Endothelial cell of hepatic sinusoid (primary cell): Measurements from ENCODE around the gene SLAIN2.

Experiments used
- in situ Hi-C: cut with HindIII; loops from 2 replicates; pipeline ENCODE4 v1.10.0; 2017; ENCODE audit warnings: low sequenced_read_pairs

The SLAIN2 gene

DNA sequence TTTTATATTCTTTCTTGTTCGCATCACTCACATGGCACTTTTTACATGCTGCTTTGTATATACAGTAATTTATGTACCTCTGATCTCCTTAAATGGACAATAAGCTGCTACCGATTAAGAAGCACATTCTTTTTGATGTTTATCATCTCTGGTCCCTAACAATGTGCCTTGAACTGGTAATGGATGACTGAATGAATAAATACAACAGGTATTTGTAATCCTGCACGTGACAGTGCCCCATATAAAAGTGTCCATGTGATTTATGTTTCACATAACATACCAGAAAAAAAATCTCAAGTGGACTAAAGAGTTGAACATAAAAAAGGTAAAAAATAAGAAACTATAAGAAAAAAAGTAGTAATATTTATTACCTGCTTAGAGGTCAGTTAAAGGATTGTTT is 7.7 kb upstream of the SLAIN2 start:
- in situ Hi-C loops: no loop called here

DNA sequence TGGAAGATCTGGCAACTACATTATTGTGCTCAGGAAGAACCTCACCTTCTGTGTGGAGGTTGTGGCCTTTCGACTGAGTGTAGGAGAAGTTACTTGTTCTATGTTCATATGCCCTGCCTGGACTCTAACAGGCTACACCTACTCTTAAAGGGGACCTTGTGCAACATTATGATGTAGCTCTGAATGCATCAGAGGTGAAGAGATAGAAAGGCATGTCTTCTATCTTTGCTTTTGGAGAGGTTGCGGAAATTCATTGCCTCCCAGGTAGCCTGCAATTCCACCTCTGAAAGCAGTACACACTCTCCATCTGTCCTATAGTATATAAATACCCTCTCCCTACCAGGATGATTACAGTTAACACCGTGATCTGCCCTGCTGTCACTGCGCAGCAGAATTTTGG is 7.1 kb upstream of the SLAIN2 start:
- in situ Hi-C loops: no loop called here

DNA sequence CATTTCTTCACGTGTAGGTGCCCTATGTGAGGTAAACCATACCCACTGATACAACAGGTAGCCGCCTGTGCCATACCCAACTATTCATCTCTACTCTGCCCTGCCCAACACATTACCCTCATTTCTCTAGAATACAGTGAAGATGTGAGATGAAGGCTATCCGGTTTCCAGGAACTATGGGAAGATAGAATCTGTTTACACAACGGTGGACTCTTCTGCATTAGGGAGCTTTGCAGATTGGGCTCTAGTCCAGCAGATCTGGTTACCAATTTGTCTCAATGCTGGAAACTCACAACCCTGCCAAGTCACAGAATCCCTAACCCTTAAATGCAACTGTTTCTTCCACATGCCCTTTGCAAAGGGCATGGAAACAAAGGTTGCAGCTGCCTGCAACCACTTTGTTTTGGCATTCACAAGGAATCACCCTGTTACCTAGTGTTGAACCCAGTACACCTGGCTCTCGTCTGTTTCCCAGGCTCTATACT is 6.4 kb upstream of the SLAIN2 start:
- in situ Hi-C loops: no loop called here

DNA sequence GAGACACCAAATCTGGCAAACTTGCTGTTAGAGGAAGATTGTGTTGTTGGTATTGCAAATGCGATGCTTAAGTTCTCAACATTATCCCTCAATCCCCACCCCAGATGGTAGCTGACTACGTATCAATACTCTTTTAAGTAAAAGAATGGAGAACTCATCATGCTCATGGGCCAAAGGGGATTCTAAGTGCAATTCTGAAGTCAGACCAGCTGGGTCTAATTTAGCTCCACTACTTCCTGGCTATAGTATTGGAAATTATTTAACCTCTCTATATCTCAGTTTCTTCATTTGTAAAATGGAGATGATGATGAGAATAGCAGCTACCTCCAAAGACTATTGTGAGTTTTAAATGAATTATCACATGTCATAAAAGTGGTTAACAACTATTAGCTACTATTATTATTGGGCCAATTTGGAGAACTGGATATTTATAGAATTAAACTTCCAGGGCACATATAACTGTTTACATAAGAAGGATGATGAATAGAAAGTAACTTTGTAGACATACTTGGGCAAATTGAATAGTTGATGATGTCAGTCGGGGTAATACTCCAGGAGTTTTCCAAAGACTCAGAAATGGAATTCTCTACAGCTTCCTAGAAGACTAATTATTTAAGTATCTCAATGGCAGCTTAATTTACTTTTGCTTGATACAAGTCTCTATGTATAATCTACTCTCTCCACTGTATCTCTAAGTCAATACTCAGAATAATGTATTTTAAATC is 5.0 kb upstream of the SLAIN2 start:
- in situ Hi-C loops: no loop called here

- in situ Hi-C loops: no loop called here
Observed at GRCh38 chr4:48337731-48338130, 3.6 kb upstream of the SLAIN2 start.

- in situ Hi-C loops: no loop called here
Observed at GRCh38 chr4:48339642-48340041, 1.7 kb upstream of the SLAIN2 start.

DNA sequence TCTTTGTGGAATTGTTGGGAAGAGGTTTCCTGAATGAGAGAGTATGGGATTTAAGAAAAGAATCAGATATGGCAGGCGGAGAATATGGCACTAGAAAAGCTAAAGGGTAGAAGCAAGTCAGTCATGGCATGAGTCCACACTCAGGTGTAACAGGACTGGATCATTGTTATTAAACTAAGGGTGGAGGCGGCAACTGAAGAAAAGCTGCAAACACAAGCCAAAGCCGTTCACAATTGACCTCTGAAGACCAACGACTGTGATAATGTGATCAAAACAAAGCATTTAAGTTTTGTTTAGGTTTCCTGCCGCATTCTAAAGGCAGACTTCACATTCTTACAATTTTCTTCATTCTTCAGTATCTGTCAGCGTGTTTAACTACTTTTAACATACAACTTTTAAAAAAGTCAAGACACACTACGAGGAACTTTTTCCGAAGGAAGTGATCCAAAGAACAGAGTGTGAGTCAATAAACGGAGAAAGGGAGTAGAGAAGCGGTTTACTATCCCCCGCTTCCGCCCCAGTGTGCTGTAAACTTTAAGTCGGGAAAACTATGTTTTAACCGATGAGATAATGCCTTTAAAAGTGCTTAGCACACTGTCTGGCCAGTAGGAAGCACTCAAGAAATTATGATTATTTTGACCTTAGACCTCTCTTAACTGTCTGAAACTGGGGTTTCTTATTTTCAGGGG is 909 bp upstream of the SLAIN2 start:
- in situ Hi-C loops: no loop called here

GRCh38 chr4:48341776-48342605 is 662 bp downstream of the SLAIN2 start:
- in situ Hi-C loops: no loop called here

DNA sequence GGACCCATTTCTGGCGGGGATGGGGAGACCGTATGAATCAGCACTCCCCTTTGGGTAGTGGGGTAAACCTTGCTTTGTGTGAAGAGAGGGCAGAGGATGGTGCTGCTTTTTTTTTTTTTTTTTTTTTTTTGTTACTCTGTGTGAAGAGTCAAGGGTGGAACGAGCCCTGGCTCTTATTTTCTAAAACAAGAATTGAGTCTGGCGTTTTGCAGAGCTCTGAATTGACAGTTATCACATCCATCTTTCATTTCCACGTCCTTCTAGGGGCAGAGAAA is 1.2 kb downstream of the SLAIN2 start:
- in situ Hi-C loops: no loop called here

DNA sequence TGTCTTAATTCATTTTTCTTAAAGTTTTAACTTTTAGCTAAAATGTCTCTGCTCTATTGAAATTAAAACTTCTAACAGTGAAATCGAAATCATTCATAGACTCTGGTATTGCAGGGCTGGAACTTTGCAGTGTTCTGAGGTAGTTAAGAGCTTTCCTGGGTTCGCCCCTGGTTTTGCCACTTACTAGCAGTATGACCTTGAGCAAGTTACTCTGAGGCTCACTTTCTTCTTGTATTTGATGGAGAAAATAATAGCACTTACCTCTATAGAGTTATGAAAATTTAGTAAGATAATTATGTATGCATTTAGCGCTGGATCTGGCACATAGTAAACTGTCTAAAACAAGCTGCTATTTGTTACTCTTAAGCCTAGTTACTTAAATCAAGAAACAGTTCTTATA is 1.7 kb downstream of the SLAIN2 start:
- in situ Hi-C loops: no loop called here

- in situ Hi-C loops: no loop called here
Observed at GRCh38 chr4:48343551-48343950, 2.2 kb downstream of the SLAIN2 start.

DNA sequence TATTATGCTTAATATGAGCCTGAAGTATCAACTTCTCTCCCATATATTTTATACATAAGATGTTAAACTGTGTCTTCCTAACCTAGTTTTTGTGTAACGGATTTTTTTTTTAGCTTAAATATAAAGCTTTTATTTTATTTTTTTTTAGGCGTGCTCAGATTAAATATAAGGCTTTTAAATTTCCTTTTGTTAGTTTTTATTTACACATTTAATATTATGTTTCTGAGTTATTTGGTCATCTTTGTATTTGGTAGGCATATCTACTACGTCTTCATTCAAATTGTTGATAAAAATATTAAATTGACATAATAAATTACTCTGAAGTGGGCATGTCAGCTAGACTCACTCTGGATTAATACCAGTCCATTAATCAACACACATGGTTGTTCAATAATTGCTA is 4.2 kb downstream of the SLAIN2 start:
- in situ Hi-C loops: no loop called here

GRCh38 chr4:48346594-48346993 is 5.3 kb downstream of the SLAIN2 start:
- in situ Hi-C loops: no loop called here

GRCh38 chr4:48347282-48347921 is 6.1 kb downstream of the SLAIN2 start:
- in situ Hi-C loops: no loop called here

DNA sequence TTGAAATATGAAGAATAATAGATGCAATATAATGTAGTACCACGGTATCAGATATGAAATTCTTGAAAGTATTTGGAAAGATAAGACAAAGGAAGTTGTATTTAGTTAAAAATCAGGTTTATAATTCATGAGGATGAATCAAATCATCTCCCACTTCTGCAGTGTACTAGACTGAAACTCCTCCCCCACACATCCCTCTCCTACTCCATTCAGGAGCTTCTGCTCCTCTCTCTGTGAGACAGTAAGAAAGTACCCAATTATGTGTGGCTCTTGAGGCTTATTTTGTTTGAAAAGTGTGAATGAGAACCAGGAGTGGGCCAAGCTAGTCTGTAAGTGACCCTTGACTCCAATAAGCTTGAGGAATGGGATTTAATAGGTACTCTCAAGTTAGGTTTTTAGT is 9.5 kb downstream of the SLAIN2 start:
- in situ Hi-C loops: loop anchor here (5.0 kb wide), 1 partner anchor 36 kb away; no protein-coding TSS in a partner anchor

DNA sequence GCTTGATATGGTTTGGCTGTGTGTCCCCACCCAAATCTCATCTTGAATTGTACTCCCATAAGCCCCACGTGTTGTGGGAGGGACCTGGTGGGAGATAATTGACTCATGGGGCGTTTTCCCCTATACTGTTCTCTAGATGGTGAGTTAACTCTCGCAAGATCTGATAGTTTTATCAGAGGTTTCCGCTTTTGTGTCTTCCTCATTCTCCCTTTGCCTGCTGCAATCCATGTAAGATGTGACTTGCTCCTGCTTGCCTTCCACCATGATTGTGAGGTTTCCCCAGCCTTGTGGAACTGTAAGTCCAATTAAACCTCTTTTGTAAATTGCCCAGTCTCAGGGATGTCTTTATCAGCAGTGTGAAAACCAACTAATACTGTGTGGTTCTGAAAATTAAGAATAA is 11.5 kb downstream of the SLAIN2 start:
- in situ Hi-C loops: loop anchor here (5.0 kb wide), 1 partner anchor 35 kb away; no protein-coding TSS in a partner anchor

DNA sequence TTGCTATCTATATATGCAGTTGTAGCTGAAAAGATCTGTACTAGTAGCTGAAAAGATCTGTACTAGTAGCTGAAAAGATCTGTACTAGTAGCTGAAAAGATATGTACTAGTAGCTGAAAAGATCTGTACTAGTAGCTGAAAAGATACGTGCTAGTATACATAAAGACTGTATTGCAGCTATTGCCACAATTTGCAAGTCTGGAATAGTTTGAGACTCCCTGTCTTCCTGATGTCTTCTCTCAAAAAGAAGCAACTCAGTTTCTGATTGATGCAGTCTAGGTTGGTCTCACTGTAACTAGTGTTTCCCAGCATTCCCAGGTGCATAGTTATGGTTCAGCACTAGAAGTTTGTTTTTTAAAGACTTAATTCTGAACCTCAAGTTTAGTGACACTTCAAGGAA is 15.0 kb downstream of the SLAIN2 start:
- in situ Hi-C loops: no loop called here

GRCh38 chr4:48360285-48361011 is 19.1 kb downstream of the SLAIN2 start:
- in situ Hi-C loops: no loop called here

GRCh38 chr4:48361012-48361400 is 19.7 kb downstream of the SLAIN2 start:
- in situ Hi-C loops: no loop called here

DNA sequence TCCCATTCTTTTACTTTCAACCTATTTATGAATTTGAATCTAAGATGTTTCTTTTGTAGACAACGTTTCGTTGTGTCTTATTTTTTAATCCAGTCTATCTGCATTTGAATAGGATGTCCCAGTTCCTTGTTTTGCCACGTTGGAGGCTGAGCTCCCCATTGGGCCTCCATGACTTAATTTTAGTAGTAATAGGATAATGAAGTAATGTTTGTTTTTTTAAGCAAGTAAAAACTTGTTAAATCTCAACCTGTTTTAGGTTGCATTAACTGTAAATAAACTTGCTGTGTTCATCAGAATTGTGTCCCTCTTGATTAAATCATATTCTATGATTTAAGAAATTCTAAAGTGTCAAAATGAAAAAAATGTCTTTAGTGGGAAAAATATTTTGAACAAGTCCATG is 25.3 kb downstream of the SLAIN2 start:
- in situ Hi-C loops: no loop called here

DNA sequence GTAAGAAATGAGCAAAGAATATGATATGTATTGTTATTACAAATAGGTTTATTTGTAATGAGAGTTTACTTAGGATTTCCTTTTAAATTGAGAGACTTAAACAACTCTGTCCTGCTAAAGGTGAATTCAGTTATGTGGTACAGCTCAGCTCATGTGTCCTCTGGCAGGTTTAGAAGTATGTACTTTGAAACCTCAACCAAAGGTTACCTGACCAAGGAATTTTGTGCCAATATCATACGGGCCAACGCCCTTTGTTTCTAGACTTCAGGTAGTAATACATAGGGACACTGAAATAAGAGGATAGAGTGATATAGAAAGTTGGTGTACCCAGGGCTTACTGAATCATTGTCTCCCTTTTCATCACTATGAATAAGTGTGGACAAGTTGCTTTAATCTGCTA is 25.7 kb downstream of the SLAIN2 start:
- in situ Hi-C loops: no loop called here
